ENCODE data around the gene RFPL2. TPM values are rescaled to one million over a fixed set of nuclear protein-coding genes. Genes with fewer than 3 reads are reported as not detected.

Gene RFPL2
- total and polyA plus RNA-seq, 7 donors = not detected

DNA sequence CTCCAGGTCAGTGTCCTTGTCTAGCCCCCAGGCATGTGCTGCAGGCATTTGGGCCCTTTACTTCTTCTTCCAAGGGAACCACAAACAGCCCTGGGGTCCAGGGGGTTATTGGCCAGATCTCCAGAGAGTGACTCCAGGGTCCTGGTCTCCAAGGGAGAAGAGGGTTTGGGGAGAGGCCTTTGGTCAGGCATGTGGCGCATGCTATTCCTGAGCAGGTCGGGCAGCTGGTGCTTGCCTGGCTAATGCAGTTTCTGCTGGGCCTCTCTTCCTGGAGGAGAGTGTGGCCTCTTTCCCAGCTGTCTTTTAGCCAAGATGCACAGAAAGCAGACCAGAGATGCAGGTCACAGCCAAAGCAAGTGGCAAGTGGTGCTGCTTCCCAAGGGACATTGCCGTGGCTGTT lies 3.8 kb upstream of the RFPL2 start:
- no peak for TF ChIP-seq EP300 (IDR thresholded peaks at IDR 0.05)
- peaks cover 0 to 2% (median 0%) of the 10 kb centered on the region in 4 donors for H3K4me1 ChIP-seq
- H3K27ac ChIP-seq = no peak overlapping the region
- no peaks in the 10 kb centered on the region for H3K36me3 ChIP-seq
- H3K27me3 ChIP-seq = peaks cover 3 to 23% (median 5%) of the 10 kb centered on the region in 3 donors
- DNase-seq = no peak
- no peak overlapping the region for H3K4me3 ChIP-seq
- 94% methylated on average over 3 of the region's 3 CpGs for WGBS, 2 donors
- intact Hi-C loops (cut with DNase I) = no loop called here
- H3K9me3 ChIP-seq = no peaks in the 10 kb centered on the region

- H3K36me3 ChIP-seq = no peaks in the 10 kb centered on the region
- no peak for DNase-seq
- peaks cover 0 to 8% (median 1%) of the 10 kb centered on the region in 4 donors for H3K4me1 ChIP-seq
- TF ChIP-seq POLR2AphosphoS5 (IDR thresholded peaks at IDR 0.05) = no peak
- TF ChIP-seq POLR2A (IDR thresholded peaks at IDR 0.05) = no peak
- TF ChIP-seq EP300 (IDR thresholded peaks at IDR 0.05) = no peak
- TF ChIP-seq, protein P1, sequence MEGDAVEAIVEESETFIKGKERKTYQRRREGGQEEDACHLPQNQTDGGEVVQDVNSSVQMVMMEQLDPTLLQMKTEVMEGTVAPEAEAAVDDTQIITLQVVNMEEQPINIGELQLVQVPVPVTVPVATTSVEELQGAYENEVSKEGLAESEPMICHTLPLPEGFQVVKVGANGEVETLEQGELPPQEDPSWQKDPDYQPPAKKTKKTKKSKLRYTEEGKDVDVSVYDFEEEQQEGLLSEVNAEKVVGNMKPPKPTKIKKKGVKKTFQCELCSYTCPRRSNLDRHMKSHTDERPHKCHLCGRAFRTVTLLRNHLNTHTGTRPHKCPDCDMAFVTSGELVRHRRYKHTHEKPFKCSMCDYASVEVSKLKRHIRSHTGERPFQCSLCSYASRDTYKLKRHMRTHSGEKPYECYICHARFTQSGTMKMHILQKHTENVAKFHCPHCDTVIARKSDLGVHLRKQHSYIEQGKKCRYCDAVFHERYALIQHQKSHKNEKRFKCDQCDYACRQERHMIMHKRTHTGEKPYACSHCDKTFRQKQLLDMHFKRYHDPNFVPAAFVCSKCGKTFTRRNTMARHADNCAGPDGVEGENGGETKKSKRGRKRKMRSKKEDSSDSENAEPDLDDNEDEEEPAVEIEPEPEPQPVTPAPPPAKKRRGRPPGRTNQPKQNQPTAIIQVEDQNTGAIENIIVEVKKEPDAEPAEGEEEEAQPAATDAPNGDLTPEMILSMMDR (IDR thresholded peaks at IDR 0.05) = no peak
- no peak overlapping the region for H3K27ac ChIP-seq
- H3K27me3 ChIP-seq = peaks cover 10 to 30% (median 12%) of the 10 kb centered on the region in 3 donors
- H3K4me3 ChIP-seq = no peak overlapping the region
- intact Hi-C loops (cut with DNase I) = no loop called here
- WGBS, 2 donors = 82 to 92% methylated on average over 4 of the region's 4 CpGs
- no peaks in the 10 kb centered on the region for H3K9me3 ChIP-seq
Measured at GRCh38 chr22:32207971-32208480, 3.2 kb upstream of the RFPL2 start.

DNA sequence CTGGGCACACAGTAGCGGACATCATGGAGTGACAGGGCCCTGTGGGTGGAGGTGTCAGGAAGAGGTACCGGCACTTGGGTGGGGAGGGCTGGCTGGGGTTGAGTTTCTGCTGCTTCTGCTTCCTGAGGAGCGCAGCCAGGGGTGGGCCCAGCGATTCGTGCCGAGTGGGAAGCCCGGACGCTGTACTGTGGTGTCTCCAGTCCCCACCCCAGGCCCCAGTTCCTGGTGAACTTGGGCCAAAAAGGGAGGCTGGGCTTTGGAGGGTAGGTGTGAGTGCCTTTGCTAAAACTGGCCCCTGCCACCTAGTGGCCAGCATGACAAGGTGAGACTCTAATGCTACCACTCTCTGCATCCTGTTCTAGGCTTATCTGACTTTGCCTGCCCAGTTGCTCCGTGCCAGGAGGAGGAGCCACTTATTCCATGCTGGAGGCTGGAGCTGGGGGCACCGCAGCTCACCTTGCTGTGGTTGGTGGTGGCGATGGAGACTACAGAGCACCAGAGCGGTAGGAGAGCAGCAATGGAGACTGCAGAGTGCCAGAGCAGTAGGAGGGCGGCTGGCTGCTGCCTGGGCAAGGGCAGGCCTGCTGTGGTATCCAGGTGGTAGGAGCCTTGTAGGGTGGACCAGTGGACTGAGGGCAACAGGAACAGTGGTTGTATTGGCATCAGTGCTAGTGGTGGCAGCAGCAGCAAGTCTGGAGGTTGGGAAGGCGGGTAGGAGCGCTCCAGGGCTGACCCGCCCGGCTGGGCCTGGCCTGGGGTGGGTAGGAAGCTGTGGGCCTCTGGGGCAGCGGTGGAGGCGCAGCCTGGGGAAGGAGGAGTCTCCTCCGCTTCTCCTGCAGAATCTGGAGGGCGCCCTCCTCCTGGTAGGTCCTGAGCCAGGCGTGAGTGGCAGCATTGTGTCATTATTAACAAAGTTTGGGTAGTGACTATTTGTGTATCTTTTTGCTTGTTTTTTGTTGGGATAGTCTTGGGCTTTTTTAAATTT lies 2.2 kb upstream of the RFPL2 start:
- intact Hi-C loops (cut with DNase I) = no loop called here
- TF ChIP-seq POLR2A (IDR thresholded peaks at IDR 0.05) (no peak), EP300 (IDR thresholded peaks at IDR 0.05) (no peak)
- TF ChIP-seq, protein P1 (IDR thresholded peaks at IDR 0.05) = peak in 2 of 4 experiments; percentile 16 to 31

DNA sequence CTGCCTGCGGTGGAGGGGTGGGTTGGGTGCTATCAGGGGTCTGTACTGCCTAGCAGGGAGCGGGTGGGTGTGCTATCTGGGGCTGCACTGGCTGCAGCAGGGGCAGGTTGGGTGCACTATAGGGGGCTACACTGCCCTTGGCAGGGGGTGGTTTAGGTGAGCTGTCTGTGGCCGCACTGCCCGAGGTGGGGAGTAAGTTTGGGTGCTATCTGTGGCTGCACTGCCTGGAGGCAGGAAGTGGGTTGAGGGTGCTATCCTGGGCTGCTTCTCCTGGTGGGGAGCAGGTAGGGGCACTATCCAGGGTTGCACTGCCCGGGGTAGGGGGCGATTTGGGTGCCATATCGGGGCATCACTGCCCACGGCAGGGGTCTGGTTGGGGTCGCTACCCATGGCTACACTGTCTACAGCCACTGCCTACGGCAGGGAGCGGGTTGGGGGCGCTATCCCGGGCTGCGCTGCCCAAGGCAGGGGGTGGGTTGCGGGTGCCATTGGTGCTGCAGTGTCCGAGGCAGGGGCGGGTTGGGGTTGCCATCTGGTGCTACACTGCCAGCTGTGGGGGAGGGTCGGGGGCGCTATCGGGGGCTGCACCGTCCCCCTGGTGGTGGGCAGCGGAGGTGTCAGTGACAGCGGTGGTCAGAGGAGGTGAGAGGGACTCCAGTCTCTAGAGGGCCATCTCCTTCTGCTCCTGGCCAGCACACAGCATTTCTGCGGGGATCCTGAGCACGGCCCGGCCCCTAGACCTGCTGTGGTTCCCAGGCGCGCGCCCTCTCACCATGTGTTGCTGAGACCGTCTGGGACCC lies 1.3 kb upstream of the RFPL2 start:
- DNase-seq = no peak
- peaks cover 12 to 45% (median 14%) of the 10 kb centered on the region in 3 donors for H3K27me3 ChIP-seq
- TF ChIP-seq POLR2AphosphoS5 (IDR thresholded peaks at IDR 0.05) = no peak
- TF ChIP-seq EP300 (IDR thresholded peaks at IDR 0.05) = no peak
- TF ChIP-seq, protein P1 (IDR thresholded peaks at IDR 0.05) = no peak
- no peak for TF ChIP-seq POLR2A (IDR thresholded peaks at IDR 0.05)
- intact Hi-C loops (cut with DNase I) = no loop called here
- no peaks in the 10 kb centered on the region for H3K36me3 ChIP-seq
- H3K4me1 ChIP-seq = peaks cover 0 to 16% (median 7%) of the 10 kb centered on the region in 4 donors
- H3K9me3 ChIP-seq = no peaks in the 10 kb centered on the region
- WGBS, 2 donors = 83 to 87% methylated on average over 30 of the region's 30 CpGs
- no peak overlapping the region for H3K27ac ChIP-seq
- no peak overlapping the region for H3K4me3 ChIP-seq

More for the DNA sequence above, 2.2 kb upstream of the RFPL2 start:
- Histone ChIP-seq H3K27ac (no peak overlapping the region), H3K27me3 (peaks cover 12 to 39% (median 14%) of the 10 kb centered on the region in 3 donors), H3K4me3 (no peak overlapping the region), H3K4me1 (peaks cover 0 to 16% (median 7%) of the 10 kb centered on the region in 4 donors), H3K36me3 (no peaks in the 10 kb centered on the region), H3K9me3 (no peaks in the 10 kb centered on the region)
- DNase-seq = no peak
- 56 to 68% methylated on average over 22 of the region's 22 CpGs for WGBS, 2 donors

Data from sigmoid colon (tissue), 7 donors.